Keratinocyte (primary cell): ENCODE measurements around the gene PHF10. TPM values are rescaled to one million over a fixed set of nuclear protein-coding genes. Genes with fewer than 3 reads are reported as not detected.
A peak's percentile ranks its signal among the peaks of the same experiment; 100 is the strongest.

Experiments used
- DNase-seq: peaks from one replicate; pipeline ENCODE4 v3.0.0-alpha.2; 2011; ENCODE audit warnings: low read depth, missing footprints, low spot score
- FAIRE-seq: peaks from 2 replicates; lab custom pipeline; 2011; peaks lifted over from hg19 to GRCh38; lab: Jason Lieb, UNC
- H2AFZ ChIP-seq: 2 replicates; pipeline ENCODE4 v1.6.0; 2012; ENCODE audit warnings: low read length, control low read depth, inconsistent platforms; ENCODE audit not compliant: control insufficient read depth
- H3K27ac ChIP-seq: 2 replicates; pipeline ENCODE4 v1.5.1; 2011; ENCODE audit warnings: low read length; ENCODE audit not compliant: control insufficient read depth, insufficient read depth
- H3K27me3 ChIP-seq: 3 replicates; pipeline ENCODE4 v1.6.0; 2011; ENCODE audit warnings: low read length; ENCODE audit not compliant: control insufficient read depth, insufficient read depth; ENCODE audit errors: extremely low read depth
- H3K36me3 ChIP-seq, 2 experiments: 2 replicates in 1 of 2; 3 replicates in 1 of 2; pipeline ENCODE4 v1.5.1; 2011; ENCODE audit warnings: low read length in 2 of 2, mild to moderate bottlenecking in 1 of 2; ENCODE audit not compliant: control insufficient read depth in 2 of 2, insufficient read depth in 2 of 2; ENCODE audit errors: extremely low read depth in 1 of 2
- H3K4me1 ChIP-seq: 3 replicates; pipeline ENCODE4 v1.5.1; 2011; ENCODE audit warnings: low read length; ENCODE audit not compliant: control insufficient read depth, insufficient read depth; ENCODE audit errors: extremely low read depth
- H3K4me2 ChIP-seq: 3 replicates; pipeline ENCODE4 v1.6.0; 2011; ENCODE audit warnings: low read depth, low read length; ENCODE audit not compliant: control insufficient read depth, insufficient read depth; ENCODE audit errors: extremely low read depth
- H3K4me3 ChIP-seq, 3 experiments: fragments of 200-600 bp in 1 of 3; sonication (generic) in 1 of 3; 2 replicates in 2 of 3; 3 replicates in 1 of 3; pipeline ENCODE4 v1.5.1; 2011 to 2016; ENCODE audit warnings: low read length in 3 of 3, mild to moderate bottlenecking in 3 of 3, control low read depth in 2 of 3, inconsistent platforms in 1 of 3, low read depth in 1 of 3, mixed read lengths in 1 of 3, mixed run types in 1 of 3, moderate library complexity in 1 of 3; ENCODE audit not compliant: control insufficient read depth in 2 of 3, insufficient read depth in 2 of 3; ENCODE audit errors: extremely low read depth in 1 of 3
- H3K79me2 ChIP-seq: 2 replicates; pipeline ENCODE4 v1.6.0; 2012; ENCODE audit warnings: low read length; ENCODE audit not compliant: control insufficient read depth, insufficient read depth
- H3K9ac ChIP-seq: 3 replicates; pipeline ENCODE4 v1.6.0; 2011; ENCODE audit warnings: low read length; ENCODE audit not compliant: control insufficient read depth, insufficient read depth; ENCODE audit errors: extremely low read depth
- H3K9me1 ChIP-seq: 3 replicates; pipeline ENCODE4 v1.6.0; 2011; ENCODE audit warnings: low read length; ENCODE audit not compliant: control insufficient read depth, insufficient read depth; ENCODE audit errors: extremely low read depth
- H3K9me3 ChIP-seq: 2 replicates; pipeline ENCODE4 v1.5.1; 2012; ENCODE audit warnings: low read depth, low read length; ENCODE audit not compliant: control insufficient read depth
- H4K20me1 ChIP-seq: 3 replicates; pipeline ENCODE4 v1.6.0; 2011; ENCODE audit warnings: low read length; ENCODE audit not compliant: control insufficient read depth, insufficient read depth; ENCODE audit errors: extremely low read depth
- CTCF ChIP-seq, 3 experiments: IDR thresholded peaks in 1 of 3; conservative IDR thresholded peaks in 1 of 3; optimal IDR thresholded peaks in 1 of 3; 2 replicates in 2 of 3; 3 replicates in 1 of 3; pipeline versions ENCODE3 to v1.5.1; 2011; ENCODE audit warnings: low read length in 3 of 3, mild to moderate bottlenecking in 3 of 3, moderate library complexity in 2 of 3, control low read depth in 1 of 3, inconsistent platforms in 1 of 3; ENCODE audit not compliant: insufficient read depth in 2 of 3; ENCODE audit errors: extremely low read depth in 1 of 3
- EZH2 ChIP-seq: IDR thresholded peaks from one replicate; pipeline ENCODE4 v1.6.1; 2012; ENCODE audit warnings: inconsistent platforms, mild to moderate bottlenecking, low read length, moderate library complexity
- dilution Hi-C: fragments of 300-500 bp; cut with MboI; formaldehyde crosslinking; loops from one replicate; pipeline ENCODE4 v1.7.0; 2020; ENCODE audit warnings: low sequenced_read_pairs; ENCODE audit not compliant: extremely low pct_ligation_motif_present
- polyA plus RNA-seq, 5 experiments: library from polyadenylated mRNA; depleted of rRNA in 3 of 5; stranded (reverse) in 3 of 5; stranded (forward) in 1 of 5; unstranded in 1 of 5; fragments of >200 nt; gene quantifications; 1 replicate in 1 of 5; 2 replicates in 3 of 5; 3 replicates in 1 of 5; pipeline versions ENCODE4 v1.2.1 to v1.2.3, GENCODE V29; 2011 to 2012; ENCODE audit warnings: missing spikeins in 2 of 5, low read depth in 1 of 5, low replicate concordance in 1 of 5

Gene PHF10
- polyA plus RNA-seq, 1 donor (not counting 4 experiments of a cell fraction or from before 2014, with no cell fraction given): 14.5 TPM

DNA sequence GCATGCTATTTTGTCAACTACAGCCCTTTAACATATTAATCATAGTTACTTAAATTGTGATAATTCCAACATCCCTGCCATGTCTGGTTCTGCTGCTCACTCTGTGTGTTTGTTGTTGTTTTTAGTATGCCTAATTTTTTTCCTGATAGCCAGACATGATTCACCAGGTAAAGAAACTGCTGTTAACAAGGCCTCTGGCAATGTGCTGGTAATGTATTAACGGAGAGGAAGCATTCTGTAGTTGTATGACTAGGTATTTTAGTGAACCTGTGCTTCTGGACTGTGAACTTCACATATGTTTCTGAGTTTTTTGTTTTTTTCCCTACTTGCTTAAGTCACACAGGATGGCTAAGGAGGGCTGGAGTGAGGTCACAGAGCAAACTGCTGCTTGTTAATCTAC lies 22.3 kb upstream of the PHF10 start:
- Histone ChIP-seq H3K4me3 (no peak overlapping the region), H3K4me1 (peaks cover 6% of the 10 kb centered on the region), H3K79me2 (peaks cover 15% of the 10 kb centered on the region), H3K9me1 (no peaks in the 10 kb centered on the region), H3K9me3 (no peaks in the 10 kb centered on the region), H3K27me3 (no peaks in the 10 kb centered on the region), H3K4me2 (no peak overlapping the region), H2AFZ (no peak overlapping the region), H3K9ac (no peak overlapping the region), H3K27ac (no peak overlapping the region), H4K20me1 (no peaks in the 10 kb centered on the region), H3K36me3 (no peaks in the 10 kb centered on the region)
- dilution Hi-C loops: no loop called here
- TF ChIP-seq EZH2 (no peak), CTCF (optimal IDR thresholded peaks at IDR 0.05 in 1 of 3, IDR thresholded peaks at IDR 0.05 in 1 of 3, conservative IDR thresholded peaks at IDR 0.05 in 1 of 3; ENCODE audit: extremely low read depth in 1 of 3, insufficient read depth in 2 of 3, low read length in 3 of 3) (no peak)
- DNase-seq (no peak), FAIRE-seq (peak; percentile 67)

DNA sequence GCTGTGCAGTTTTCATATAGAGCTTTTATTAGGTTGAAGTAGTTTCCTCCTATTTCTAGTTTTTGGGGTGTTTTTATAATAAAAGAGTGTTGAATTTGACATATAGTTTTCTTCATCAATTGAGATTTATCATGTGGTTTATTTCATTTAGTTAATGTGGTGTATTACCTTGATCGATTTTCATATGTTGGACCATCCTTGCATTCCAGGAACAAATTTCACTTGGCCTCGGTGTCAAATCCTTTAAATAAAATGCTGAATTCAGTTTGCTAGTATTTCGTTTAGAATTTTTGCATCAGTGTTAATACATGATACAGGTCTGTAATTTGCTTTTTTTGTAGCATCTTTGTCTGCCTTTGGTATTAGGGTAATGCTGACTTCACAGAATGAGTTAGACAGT lies 21.1 kb upstream of the PHF10 start:
- FAIRE-seq (no peak), DNase-seq (no peak)
- Histone ChIP-seq H3K9me1 (no peaks in the 10 kb centered on the region), H3K36me3 (no peaks in the 10 kb centered on the region), H3K9me3 (no peaks in the 10 kb centered on the region), H4K20me1 (no peaks in the 10 kb centered on the region), H3K79me2 (peaks cover 6% of the 10 kb centered on the region), H2AFZ (no peak overlapping the region), H3K9ac (no peak overlapping the region), H3K4me2 (no peak overlapping the region), H3K27me3 (no peaks in the 10 kb centered on the region), H3K4me3 (no peak overlapping the region), H3K27ac (no peak overlapping the region), H3K4me1 (peaks cover 6% of the 10 kb centered on the region)
- TF ChIP-seq CTCF (optimal IDR thresholded peaks at IDR 0.05 in 1 of 3, IDR thresholded peaks at IDR 0.05 in 1 of 3, conservative IDR thresholded peaks at IDR 0.05 in 1 of 3; ENCODE audit: extremely low read depth in 1 of 3, insufficient read depth in 2 of 3, low read length in 3 of 3) (no peak), EZH2 (no peak)
- dilution Hi-C loops: no loop called here
